ENCODE data around the gene TMOD3. TPM values are rescaled to one million over a fixed set of nuclear protein-coding genes. Genes with fewer than 3 reads are reported as not detected.

Gene TMOD3
- total and polyA plus RNA-seq, 2 of the 8 experiments (the other 6 are each of a cell fraction or from before 2014, with no cell fraction given), result 3.9 to 29.0 TPM

DNA sequence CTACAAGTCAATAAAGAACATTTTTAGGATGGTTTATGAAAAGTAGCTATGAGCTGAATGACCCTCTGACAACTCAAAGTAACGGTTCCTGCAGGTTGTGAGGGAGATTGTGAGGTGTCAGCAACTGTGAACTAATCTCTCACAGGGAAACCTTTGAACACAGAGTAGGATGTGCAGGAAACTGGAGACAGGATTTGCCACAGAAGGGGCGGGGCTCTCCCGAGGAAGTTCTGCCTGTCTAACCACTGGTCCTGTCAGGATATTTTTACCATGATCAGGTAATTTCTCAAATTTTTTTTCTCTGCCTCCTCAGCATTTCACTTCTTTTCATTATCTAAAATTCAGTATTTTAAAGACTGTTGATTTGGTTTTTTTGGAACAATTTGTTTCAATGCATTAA lies 108.8 kb downstream of the TMOD3 start (continued):
- TF ChIP-seq, protein P1, sequence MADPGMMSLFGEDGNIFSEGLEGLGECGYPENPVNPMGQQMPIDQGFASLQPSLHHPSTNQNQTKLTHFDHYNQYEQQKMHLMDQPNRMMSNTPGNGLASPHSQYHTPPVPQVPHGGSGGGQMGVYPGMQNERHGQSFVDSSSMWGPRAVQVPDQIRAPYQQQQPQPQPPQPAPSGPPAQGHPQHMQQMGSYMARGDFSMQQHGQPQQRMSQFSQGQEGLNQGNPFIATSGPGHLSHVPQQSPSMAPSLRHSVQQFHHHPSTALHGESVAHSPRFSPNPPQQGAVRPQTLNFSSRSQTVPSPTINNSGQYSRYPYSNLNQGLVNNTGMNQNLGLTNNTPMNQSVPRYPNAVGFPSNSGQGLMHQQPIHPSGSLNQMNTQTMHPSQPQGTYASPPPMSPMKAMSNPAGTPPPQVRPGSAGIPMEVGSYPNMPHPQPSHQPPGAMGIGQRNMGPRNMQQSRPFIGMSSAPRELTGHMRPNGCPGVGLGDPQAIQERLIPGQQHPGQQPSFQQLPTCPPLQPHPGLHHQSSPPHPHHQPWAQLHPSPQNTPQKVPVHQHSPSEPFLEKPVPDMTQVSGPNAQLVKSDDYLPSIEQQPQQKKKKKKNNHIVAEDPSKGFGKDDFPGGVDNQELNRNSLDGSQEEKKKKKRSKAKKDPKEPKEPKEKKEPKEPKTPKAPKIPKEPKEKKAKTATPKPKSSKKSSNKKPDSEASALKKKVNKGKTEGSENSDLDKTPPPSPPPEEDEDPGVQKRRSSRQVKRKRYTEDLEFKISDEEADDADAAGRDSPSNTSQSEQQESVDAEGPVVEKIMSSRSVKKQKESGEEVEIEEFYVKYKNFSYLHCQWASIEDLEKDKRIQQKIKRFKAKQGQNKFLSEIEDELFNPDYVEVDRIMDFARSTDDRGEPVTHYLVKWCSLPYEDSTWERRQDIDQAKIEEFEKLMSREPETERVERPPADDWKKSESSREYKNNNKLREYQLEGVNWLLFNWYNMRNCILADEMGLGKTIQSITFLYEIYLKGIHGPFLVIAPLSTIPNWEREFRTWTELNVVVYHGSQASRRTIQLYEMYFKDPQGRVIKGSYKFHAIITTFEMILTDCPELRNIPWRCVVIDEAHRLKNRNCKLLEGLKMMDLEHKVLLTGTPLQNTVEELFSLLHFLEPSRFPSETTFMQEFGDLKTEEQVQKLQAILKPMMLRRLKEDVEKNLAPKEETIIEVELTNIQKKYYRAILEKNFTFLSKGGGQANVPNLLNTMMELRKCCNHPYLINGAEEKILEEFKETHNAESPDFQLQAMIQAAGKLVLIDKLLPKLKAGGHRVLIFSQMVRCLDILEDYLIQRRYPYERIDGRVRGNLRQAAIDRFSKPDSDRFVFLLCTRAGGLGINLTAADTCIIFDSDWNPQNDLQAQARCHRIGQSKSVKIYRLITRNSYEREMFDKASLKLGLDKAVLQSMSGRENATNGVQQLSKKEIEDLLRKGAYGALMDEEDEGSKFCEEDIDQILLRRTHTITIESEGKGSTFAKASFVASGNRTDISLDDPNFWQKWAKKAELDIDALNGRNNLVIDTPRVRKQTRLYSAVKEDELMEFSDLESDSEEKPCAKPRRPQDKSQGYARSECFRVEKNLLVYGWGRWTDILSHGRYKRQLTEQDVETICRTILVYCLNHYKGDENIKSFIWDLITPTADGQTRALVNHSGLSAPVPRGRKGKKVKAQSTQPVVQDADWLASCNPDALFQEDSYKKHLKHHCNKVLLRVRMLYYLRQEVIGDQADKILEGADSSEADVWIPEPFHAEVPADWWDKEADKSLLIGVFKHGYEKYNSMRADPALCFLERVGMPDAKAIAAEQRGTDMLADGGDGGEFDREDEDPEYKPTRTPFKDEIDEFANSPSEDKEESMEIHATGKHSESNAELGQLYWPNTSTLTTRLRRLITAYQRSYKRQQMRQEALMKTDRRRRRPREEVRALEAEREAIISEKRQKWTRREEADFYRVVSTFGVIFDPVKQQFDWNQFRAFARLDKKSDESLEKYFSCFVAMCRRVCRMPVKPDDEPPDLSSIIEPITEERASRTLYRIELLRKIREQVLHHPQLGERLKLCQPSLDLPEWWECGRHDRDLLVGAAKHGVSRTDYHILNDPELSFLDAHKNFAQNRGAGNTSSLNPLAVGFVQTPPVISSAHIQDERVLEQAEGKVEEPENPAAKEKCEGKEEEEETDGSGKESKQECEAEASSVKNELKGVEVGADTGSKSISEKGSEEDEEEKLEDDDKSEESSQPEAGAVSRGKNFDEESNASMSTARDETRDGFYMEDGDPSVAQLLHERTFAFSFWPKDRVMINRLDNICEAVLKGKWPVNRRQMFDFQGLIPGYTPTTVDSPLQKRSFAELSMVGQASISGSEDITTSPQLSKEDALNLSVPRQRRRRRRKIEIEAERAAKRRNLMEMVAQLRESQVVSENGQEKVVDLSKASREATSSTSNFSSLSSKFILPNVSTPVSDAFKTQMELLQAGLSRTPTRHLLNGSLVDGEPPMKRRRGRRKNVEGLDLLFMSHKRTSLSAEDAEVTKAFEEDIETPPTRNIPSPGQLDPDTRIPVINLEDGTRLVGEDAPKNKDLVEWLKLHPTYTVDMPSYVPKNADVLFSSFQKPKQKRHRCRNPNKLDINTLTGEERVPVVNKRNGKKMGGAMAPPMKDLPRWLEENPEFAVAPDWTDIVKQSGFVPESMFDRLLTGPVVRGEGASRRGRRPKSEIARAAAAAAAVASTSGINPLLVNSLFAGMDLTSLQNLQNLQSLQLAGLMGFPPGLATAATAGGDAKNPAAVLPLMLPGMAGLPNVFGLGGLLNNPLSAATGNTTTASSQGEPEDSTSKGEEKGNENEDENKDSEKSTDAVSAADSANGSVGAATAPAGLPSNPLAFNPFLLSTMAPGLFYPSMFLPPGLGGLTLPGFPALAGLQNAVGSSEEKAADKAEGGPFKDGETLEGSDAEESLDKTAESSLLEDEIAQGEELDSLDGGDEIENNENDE (IDR thresholded peaks at IDR 0.05; ENCODE audit: insufficient replicate concordance, low read length), result no peak
- TF ChIP-seq SIN3A (conservative IDR thresholded peaks at IDR 0.05 in 1 of 2, IDR thresholded peaks at IDR 0.05 in 1 of 2; ENCODE audit: low read depth in 1 of 2, low read length in 2 of 2), result no peak
- no peak for TF ChIP-seq SP2 (IDR thresholded peaks at IDR 0.05; ENCODE audit: low read length)
- no peak for TF ChIP-seq HDAC2 (IDR thresholded peaks at IDR 0.05; ENCODE audit: borderline replicate concordance in 1 of 2, low read depth in 2 of 2, low read length in 2 of 2)
- no peak for TF ChIP-seq TEAD4 (IDR thresholded peaks at IDR 0.05; ENCODE audit: low read depth, low read length)
- no peak for TF ChIP-seq TBP (IDR thresholded peaks at IDR 0.05; ENCODE audit: low read depth, low read length)
- TF ChIP-seq EP300 (IDR thresholded peaks at IDR 0.05; ENCODE audit: borderline replicate concordance in 1 of 2, low read depth in 2 of 2, low read length in 2 of 2), result no peak
